ENCODE measurements around the gene KLHL42.

KLHL42 gene

DNA sequence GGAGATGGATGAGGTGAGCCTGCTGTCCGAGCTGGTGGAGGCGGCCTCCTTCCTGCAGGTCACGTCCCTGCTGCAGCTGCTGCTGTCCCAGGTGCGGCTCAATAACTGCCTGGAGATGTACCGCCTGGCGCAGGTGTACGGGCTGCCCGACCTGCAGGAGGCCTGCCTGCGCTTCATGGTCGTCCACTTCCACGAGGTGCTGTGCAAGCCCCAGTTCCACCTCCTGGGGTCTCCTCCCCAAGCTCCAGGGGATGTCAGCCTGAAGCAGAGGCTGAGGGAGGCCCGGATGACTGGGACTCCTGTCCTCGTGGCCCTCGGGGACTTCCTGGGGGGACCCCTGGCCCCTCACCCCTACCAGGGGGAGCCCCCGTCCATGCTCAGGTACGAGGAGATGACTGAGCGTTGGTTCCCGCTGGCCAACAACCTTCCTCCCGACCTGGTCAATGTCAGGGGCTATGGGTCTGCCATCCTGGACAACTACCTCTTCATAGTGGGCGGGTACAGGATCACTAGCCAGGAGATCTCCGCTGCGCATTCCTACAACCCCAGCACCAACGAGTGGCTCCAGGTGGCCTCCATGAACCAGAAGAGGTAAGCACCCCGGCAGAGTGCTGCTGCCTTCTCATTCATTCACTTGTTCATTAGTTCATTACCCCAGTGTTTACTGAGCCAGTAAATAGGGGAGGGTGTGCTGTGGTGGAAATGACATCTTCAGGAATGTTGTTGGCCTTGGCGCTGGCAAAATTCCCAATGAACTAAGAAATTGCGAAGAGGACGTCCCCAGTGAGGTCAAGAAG is 777 bp downstream of the KLHL42 start:
- TF ChIP-seq, protein P1, sequence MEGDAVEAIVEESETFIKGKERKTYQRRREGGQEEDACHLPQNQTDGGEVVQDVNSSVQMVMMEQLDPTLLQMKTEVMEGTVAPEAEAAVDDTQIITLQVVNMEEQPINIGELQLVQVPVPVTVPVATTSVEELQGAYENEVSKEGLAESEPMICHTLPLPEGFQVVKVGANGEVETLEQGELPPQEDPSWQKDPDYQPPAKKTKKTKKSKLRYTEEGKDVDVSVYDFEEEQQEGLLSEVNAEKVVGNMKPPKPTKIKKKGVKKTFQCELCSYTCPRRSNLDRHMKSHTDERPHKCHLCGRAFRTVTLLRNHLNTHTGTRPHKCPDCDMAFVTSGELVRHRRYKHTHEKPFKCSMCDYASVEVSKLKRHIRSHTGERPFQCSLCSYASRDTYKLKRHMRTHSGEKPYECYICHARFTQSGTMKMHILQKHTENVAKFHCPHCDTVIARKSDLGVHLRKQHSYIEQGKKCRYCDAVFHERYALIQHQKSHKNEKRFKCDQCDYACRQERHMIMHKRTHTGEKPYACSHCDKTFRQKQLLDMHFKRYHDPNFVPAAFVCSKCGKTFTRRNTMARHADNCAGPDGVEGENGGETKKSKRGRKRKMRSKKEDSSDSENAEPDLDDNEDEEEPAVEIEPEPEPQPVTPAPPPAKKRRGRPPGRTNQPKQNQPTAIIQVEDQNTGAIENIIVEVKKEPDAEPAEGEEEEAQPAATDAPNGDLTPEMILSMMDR (IDR thresholded peaks at IDR 0.05; ENCODE audit: control insufficient read depth, insufficient read depth, low read depth, low read length, missing control alignments), result no peak
- H3K4me3 ChIP-seq (ENCODE audit: control insufficient read depth, low read depth, low read length), result peak overlapping the region; percentile 90
- no peak for DNase-seq (ENCODE audit: low read depth)

DNA sequence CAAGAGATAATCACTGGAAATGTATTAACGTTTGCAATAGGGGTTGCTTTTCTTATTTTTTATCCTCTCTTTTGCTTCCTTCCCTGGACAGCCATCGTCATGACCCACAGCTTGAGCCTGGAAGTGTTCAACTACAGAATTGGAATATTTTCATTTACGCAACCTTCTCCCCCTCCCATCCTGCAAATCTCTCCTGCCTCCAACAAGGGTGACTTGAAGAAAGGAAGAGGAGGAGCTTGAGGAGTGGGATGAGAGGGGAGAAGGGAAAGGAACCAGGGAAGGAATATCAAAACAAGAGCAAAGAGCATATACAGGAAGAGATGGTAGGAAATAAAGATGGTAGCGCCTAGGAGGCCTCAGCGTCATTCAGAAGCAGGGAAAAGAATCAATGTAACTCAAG is 1.6 kb downstream of the KLHL42 start:
- no peak overlapping the region for H3K4me3 ChIP-seq (ENCODE audit: control insufficient read depth, low read depth, low read length)
- TF ChIP-seq, protein P1 (IDR thresholded peaks at IDR 0.05; ENCODE audit: control insufficient read depth, insufficient read depth, low read depth, low read length, missing control alignments), result no peak
- no peak for DNase-seq (ENCODE audit: low read depth)

DNA sequence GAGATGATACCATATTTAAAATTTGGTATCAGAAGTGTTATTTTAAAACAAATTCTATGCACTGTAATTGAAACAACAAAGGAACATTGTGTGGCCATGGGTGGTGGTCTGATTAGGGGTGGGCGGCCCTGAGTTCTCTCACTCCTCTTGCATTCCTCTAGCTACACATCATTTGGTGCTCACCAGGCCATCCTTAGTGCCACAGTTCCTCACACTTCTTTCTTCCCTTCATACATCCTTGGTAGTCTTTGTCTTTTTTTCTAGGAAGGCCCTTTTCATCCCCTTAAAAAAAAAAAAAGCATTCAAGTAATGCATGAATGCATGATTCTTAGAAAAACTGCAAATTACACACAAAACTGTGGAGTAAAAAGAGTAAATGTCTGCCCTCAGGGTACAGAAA is 2.4 kb downstream of the KLHL42 start:
- TF ChIP-seq, protein P1 (IDR thresholded peaks at IDR 0.05; ENCODE audit: control insufficient read depth, insufficient read depth, low read depth, low read length, missing control alignments), result no peak
- H3K4me3 ChIP-seq (ENCODE audit: control insufficient read depth, low read depth, low read length), result no peak overlapping the region
- DNase-seq (ENCODE audit: low read depth), result no peak

DNA sequence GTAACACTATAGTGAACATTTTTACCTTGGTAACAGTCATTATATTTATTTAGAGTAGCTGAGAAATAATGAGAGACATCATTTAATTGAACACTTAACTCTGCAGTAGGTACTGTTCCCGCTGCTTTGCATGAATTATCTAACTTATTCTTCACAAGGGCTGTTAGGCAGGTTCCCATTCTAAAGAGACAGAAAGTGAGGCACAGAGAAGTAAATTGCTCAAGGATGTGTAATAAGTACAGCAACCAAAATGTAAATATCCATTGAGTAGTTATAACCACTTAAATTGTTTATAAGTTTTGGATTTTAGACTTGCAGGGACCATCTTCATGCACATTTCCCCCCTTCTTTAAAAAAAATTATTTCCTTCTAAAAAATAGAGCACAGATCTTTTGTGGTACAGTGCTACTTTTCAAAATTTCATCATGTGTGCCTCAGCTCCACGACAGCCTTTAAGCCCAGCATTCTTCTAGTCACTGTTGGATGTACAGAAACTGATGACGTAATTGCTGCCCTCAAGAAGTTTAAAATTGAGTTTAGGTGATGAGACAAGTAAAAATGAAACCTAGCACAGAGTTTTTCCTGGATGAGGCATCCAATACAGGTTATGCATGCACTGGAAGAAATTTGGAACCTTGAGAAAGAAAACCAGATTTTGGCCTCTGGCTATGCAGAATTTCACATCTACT is 6.0 kb downstream of the KLHL42 start:
- TF ChIP-seq, protein P1 (IDR thresholded peaks at IDR 0.05; ENCODE audit: control insufficient read depth, insufficient read depth, low read depth, low read length, missing control alignments), result no peak
- H3K4me3 ChIP-seq (ENCODE audit: control insufficient read depth, low read depth, low read length), result no peak overlapping the region
- DNase-seq (ENCODE audit: low read depth), result no peak

DNA sequence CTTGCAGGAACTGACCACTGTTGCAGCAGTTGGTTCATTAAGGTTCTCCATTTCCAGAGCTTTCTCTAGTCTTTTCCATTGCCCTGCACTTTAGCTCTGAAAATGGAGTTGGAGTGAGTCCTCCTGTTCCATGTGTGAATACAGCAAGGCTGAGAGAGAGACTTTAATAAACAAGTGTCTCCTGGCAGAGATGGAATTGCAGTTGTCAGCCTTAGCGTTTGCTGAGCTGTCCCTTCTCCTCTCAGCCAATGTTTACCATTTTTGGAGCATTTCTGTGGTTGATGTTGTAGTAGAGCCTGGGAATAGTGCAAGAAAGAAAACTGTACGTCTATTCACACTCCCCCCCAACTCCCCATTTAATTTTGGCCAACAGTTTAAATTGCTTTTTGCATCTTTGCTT is 7.5 kb downstream of the KLHL42 start:
- no peak overlapping the region for H3K4me3 ChIP-seq (ENCODE audit: control insufficient read depth, low read depth, low read length)
- TF ChIP-seq, protein P1 (IDR thresholded peaks at IDR 0.05; ENCODE audit: control insufficient read depth, insufficient read depth, low read depth, low read length, missing control alignments), result no peak
- DNase-seq (ENCODE audit: low read depth), result no peak

DNA sequence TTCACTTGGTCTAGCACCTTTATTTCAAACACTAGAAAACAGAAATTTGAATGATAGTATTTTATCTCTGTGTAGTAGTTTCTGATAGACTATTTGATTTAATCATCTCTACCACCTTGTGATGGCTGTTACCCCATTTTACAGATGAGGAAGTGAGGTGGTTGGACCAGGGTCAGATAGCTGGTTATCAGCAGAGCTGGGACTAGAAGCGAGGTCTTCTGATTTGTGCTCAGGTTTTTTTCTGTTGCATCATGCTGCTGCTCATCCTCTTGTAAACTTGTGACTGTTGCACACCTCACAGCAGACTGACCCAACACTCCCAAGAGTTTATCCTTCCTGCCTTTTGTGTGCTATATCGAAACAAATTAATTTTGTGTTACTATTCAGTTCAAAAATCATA is 10.1 kb downstream of the KLHL42 start:
- TF ChIP-seq, protein P1 (IDR thresholded peaks at IDR 0.05; ENCODE audit: control insufficient read depth, insufficient read depth, low read depth, low read length, missing control alignments), result no peak
- H3K4me3 ChIP-seq (ENCODE audit: control insufficient read depth, low read depth, low read length), result no peak overlapping the region
- DNase-seq (ENCODE audit: low read depth), result no peak
